ENCODE results near the gene LYZL1.
"Not testable (repeated sequence)": the region's sequence is repeated elsewhere in the genome, so short reads cannot be mapped to it uniquely, and the experiment has no call there.

LYZL1 gene

DNA sequence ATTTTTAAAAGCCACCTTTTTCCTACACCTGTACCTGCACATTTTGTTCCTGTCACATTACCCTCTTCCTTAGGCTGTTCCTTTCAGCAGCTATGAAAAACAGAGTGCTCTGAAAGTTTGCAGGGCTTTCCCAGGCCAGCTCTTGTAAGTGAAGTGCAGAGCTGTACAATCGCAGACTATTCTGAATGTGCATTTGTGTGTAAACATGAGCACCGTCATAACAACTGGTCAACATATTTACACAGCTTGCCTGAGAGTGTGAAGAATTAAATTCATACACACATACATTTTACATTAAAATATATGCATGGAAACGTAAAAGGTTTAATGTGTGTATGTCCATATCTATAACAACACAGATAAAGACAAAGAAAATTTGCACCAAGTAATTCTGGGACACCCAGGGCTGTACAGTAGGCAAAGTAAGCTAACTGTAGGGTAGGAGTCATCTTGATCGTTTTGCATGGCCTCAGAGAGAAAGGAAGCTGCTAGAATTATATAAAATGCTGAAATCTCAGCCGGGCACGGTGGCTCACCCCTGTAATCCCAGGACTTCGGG lies 23.6 kb upstream of the LYZL1 start:
- DNase-seq, result no peak

DNA sequence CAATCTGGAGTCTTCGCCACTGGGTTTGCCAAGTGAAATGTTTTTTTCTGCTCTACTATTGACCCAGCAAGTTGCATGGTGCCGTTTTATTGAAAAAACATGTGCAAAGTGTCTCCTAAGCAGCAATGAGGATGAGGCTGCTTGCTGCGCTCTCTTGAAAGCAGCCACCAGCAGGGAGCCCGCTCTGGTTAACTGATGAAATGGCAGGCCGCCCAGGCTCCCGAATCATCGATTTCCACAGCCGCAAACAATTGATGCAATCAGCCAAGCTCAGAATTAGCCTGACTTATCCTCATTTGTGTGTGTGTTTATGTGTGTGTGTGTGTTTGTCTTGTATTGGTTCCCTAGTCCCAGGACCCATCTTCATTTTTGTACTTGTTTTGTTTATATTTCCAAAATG lies 22.2 kb upstream of the LYZL1 start:
- DNase-seq, result no peak

DNA sequence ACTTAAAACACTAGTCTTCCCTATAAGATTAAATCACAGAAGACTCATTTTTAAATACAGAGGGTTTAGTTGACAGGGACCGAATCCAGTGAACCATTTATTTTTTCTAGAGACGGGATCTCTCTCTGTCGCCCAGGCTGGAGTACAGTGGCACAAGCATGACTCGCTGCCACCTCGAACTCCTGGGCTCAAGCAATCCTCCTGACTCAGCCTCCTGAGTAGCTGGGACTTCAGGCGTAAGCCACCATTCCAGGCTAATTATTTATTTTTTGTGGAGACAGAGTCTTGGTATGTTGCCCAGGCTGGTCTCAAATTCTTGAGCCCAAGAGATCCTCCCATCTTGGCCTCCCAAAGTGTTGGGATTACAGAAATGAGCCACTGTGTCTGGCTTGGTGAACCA lies 20.9 kb upstream of the LYZL1 start:
- no peak for DNase-seq

DNA sequence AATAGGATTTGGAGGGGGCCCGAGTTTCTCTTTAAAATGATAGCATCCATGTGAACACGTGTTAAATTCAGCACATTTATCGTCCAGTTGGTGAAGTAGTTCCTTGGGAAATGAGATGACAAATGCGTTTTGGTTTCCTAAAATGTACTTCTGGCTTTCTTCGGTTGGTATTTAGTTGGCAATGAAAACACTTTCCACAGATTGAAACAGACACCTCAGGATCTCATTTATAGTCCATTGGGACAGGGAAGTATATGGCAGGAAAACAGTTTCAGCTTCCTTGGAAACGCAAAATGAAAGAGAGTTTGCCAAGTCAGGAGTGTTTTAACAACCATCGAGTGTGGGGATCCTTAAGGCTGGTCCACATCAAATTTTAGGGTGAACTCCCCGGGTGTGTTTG lies 19.4 kb upstream of the LYZL1 start:
- DNase-seq, result no peak

- no peak for DNase-seq
Observed at GRCh38 chr10:29270883-29271282, 18.0 kb upstream of the LYZL1 start.

DNA sequence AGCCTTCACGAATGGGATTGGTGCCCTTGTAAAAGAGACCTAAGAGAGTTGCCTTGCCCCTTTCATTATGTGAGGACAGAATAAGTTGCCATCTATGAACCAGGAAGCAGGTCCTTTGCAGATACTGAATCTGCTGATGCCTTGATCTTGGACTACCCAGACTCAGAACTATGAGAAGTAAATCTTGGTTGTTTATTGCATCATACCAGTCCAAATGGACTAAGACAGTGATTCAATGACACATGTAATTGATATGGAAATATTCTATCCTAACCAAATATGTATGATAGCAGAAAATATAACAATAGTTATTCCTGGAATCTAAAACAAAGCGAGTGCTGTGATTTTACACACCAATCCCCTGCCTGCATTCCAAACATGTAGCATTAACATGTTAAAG lies 17.0 kb upstream of the LYZL1 start:
- no peak for DNase-seq

DNA sequence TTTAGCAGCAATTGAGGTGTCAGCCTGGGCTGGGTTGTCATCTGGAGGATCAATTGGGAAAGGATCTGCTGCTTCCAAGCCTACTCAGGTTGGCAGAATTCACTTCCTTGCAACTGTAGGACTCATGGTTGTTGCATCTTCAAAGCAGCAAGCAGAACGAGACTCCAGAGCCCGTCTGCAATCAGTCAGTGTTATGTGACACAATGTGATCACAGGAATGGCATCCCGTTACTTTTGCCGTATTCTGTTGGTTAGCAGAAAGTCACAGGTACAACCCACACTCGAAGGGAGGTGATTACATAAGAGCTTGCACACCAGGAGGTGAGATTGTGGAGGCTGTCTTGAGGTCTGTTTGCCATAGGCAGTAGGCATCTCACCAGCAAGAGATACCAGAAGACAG lies 15.4 kb upstream of the LYZL1 start:
- DNase-seq, result no peak

DNA sequence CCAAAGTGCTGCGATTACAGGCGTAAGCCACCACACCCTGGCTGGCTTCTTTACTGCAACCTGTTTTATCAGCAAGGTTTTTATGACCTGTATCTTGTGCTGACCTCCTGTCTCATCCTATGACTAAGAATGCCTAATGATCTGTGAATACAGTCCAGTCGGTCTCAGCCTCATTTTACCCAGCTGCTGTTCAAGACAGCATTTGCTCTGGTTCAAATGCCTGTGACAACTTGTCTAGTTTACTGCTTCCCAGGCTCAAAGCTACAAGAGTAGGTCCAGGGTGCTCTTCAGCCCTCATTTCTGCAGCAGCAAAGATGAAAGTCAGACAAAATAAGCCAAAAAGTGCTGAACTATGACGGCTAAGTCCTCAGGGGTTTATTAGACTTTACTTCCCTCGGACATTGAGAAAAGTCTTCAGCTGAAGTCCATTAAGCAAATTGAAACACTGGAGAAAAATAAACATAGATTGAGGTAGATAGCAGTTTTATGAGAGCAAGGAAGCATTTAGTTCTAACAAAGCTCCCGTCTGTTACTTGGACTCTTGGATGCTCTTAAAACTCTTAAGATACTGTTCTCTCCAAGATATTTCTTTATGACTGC lies 12.5 kb upstream of the LYZL1 start:
- DNase-seq, result no peak

GRCh38 chr10:29277296-29277695 lies 11.6 kb upstream of the LYZL1 start:
- no peak for DNase-seq

GRCh38 chr10:29279779-29280487 lies 8.9 kb upstream of the LYZL1 start:
- DNase-seq, result no peak

DNA sequence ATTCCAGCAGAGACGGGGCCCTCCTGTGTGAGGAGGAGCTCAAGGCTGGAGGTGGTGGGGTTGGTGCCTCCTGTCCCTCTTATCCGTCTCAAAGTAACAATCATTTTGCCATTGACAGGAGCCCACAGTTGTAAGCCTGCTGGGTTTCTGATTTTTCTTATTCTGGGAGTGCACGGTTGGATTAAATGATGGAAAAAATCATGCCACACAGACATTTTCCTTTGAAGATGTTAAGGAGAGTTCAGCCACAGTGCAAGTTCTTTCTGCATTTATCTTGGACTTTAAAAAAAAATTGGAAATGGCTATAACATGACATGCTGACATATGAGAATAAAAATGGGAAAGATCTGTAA lies 8.4 kb upstream of the LYZL1 start:
- DNase-seq, result no peak

GRCh38 chr10:29285624-29286051 lies 3.2 kb upstream of the LYZL1 start:
- no peak for DNase-seq

GRCh38 chr10:29287635-29288034 lies 1.2 kb upstream of the LYZL1 start:
- no peak for DNase-seq

- DNase-seq, result not testable (repeated sequence)
Observed at GRCh38 chr10:29291561-29291960, 2.7 kb downstream of the LYZL1 start.

- DNase-seq, result not testable (repeated sequence)
Observed at GRCh38 chr10:29292406-29292805, 3.5 kb downstream of the LYZL1 start.

- no peak for DNase-seq
Observed at GRCh38 chr10:29295813-29296212, 6.9 kb downstream of the LYZL1 start.

- peak in 1 of 2 experiments; percentile 31 for DNase-seq
Observed at GRCh38 chr10:29297678-29298077, 8.8 kb downstream of the LYZL1 start.

- DNase-seq, result no peak
Observed at GRCh38 chr10:29301359-29301910, 12.6 kb downstream of the LYZL1 start.

DNA sequence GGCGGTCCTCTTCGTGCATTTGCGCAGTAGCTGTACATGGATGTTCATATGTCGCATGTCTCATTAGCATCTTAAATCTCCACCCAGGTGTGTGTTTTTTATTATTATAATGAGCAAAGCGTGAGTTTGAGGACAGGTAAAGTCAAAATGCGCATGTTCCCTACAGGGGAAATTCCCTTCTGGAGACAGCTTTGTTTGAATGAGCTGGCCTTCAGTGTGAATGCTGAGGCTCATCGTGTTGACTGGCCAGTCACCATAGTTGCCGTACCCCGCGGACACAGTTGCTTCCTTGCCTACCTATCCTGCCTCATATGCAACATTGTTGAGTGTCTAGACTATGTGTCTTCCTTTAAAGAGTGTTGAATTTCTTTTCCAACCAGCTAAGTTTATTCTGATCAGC lies 13.6 kb downstream of the LYZL1 start:
- no peak for DNase-seq

DNA sequence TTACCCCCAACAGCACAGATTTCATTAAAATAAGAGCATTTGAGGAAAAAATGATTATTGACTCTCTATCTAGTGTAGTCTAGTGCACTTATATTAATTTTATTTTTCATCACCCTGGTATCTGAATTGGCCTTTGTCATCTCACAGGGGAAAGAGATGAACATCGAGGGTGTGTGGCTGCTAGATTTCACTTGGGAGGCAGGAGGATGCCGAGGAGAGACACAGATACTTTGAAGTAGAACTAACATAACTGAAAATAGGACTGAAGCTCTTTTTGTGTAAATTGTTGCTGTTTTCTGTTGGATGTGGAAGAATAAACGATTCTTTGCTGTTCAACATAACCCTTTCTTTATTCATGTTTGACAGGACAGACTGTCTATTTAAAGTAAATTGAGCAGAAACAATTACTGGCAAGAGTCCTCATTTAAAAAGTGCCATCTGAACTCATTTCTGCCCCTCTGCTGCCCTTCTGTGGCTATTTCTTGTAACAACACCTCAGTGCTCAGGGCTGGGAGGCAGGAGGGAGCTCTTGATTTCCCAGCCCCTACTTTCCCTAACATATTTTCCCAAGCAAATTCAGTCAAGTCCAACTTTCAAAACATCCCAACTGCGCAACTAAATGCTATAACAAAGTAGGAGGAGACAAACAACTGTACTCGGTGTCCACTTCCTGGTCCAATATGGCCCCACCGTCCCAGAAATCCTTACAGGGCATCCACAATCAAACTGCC lies 15.6 kb downstream of the LYZL1 start:
- DNase-seq, result peak; percentile 88 to 90

- no peak for DNase-seq
Observed at GRCh38 chr10:29304995-29305335, 16.1 kb downstream of the LYZL1 start.

DNA sequence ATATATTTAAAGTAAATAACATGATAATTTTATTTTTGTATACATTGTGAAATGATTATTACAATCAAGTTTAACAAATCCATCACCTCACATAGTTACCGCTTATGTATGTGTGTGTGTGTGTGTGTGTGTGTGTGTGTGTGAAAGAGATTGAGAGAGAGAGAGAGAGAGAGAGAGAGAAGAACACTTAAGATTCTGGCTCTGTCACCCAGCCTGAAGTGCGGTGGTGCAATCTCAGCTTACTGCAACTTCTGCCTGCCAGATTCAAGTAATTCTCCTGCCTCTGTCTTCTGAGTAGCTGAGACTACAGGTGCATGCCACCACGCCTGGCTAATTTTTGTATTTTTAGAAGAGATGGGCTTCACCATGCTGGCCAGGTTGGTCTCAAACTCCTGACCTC lies 17.8 kb downstream of the LYZL1 start:
- DNase-seq, result no peak

DNA sequence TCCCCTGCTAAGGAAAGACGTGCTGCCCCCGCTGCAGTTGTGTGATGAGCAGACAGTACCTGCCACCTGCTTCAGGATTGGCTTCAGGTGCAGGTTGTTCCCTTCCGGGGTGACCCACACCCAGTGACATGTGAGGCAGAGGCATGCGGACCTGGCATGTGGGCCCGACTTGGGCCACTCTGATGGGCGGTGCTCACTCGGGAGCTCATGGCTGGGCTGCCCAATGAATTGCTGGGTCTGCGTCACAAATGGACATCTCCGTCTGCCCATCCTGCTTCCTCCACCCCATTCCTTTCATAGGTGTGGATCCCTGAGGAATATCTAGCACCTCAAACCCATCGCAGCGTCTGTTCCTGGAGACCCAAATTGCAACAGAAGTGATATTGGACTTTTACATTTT lies 19.3 kb downstream of the LYZL1 start:
- DNase-seq, result not testable (repeated sequence)

- DNase-seq, result no peak
Observed at GRCh38 chr10:29309465-29309864, 20.6 kb downstream of the LYZL1 start.

Data from Kasumi-1 (cell line).